Measurements from ENCODE around the gene WDR12. TPM values are rescaled to one million over a fixed set of nuclear protein-coding genes. Genes with fewer than 3 reads are reported as not detected.
"Not testable (repeated sequence)": the region's sequence is repeated elsewhere in the genome, so short reads cannot be mapped to it uniquely, and the experiment has no call there.

Gene WDR12
- total RNA-seq, 1 experiment from 2014 or later: 118 TPM

DNA sequence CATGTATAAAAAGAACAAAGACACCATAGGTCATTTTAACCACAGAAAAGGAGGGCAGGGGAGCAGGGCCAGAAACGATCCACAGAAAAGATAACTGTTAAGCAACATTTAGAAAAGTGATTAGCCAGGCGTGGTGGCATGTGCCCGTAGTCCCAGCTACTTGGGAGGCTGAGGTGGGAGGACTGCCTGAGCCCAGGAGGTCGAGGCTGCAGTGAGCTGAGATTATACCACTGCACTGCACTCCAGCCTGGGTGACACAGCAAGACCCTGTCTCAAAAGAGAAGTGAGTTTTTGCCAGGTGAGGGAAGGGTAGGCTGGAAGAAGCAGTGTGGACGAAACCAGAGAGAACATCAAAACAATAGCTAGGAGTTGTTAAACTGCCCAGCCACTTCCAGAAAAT lies 3.3 kb downstream of the WDR12 start:
- no peaks in the 10 kb centered on the region for H3K27me3 ChIP-seq (replicated peaks; ENCODE audit: control insufficient read depth, insufficient read depth, low read length)
- peaks cover 52% of the 10 kb centered on the region for H3K36me3 Mint-ChIP-seq (ENCODE audit: insufficient read depth, unreplicated experiment)
- H3K4me3 ChIP-seq (ENCODE audit: low read depth, low read length): no peak overlapping the region
- CTCF ChIA-PET: no interaction called here
- no peak overlapping the region for H3K4me3 Mint-ChIP-seq (ENCODE audit: unreplicated experiment)
- 0 out of 2 replicates have a peak, but pooled peaks cover 8% of the 10 kb centered on the region for H3K4me1 ChIP-seq
- no peaks in the 10 kb centered on the region for H3K9me3 ChIP-seq
- H3K27ac Mint-ChIP-seq (ENCODE audit: unreplicated experiment): no peak overlapping the region
- H3K27me3 Mint-ChIP-seq (ENCODE audit: insufficient read depth, unreplicated experiment): no peaks in the 10 kb centered on the region
- TF ChIP-seq CTCF (IDR thresholded peaks at IDR 0.05; ENCODE audit: insufficient read depth in 1 of 2, low read depth in 1 of 2, low read length in 1 of 2, severe bottlenecking in 1 of 2, unreplicated experiment in 1 of 2): no peak
- H3K36me3 ChIP-seq (ENCODE audit: control insufficient read depth, insufficient read depth, low read length): peaks cover 2% of the 10 kb centered on the region; the same call in 1 of the 2 replicates
- intact Hi-C loops (cut with micrococcal nuclease; ENCODE audit: unreplicated experiment): no loop called here
- H3K4me1 Mint-ChIP-seq (ENCODE audit: low read depth, unreplicated experiment): peaks cover 17% of the 10 kb centered on the region
- BruUV-seq (replicated peaks): no TSS peak
- POLR2A ChIA-PET: no interaction called here
- DNase-seq: no peak
- peaks cover 23% of the 10 kb centered on the region for H3K9me3 Mint-ChIP-seq (ENCODE audit: unreplicated experiment)

DNA sequence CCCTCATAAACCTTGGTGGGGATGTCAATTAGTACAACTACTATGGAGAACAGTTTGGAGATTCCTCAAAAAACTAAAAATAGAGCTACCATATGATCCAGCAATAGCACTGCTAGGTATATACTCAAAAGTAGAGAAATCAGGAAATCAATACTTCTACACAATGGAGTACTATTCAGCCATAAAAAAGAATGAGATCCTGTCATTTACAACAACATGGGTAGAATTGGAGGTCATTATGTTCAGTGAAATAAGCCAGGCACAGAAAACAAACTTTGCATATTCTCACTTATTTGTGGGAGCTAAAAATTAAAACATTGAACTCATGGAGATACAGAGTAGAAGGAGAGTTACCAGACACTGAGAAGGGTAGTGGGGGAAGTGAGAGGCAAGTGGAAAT lies 6.0 kb downstream of the WDR12 start:
- H3K9me3 ChIP-seq; CTCF ChIA-PET; H3K36me3 ChIP-seq (ENCODE audit: control insufficient read depth, insufficient read depth, low read length); BruUV-seq (replicated peaks); POLR2A ChIA-PET; H3K4me3 ChIP-seq (ENCODE audit: low read depth, low read length); H3K27ac Mint-ChIP-seq (ENCODE audit: unreplicated experiment); H3K4me3 Mint-ChIP-seq (ENCODE audit: unreplicated experiment); H3K27me3 ChIP-seq (replicated peaks; ENCODE audit: control insufficient read depth, insufficient read depth, low read length); DNase-seq; H3K27me3 Mint-ChIP-seq (ENCODE audit: insufficient read depth, unreplicated experiment); H3K4me1 ChIP-seq; intact Hi-C loops (cut with micrococcal nuclease; ENCODE audit: unreplicated experiment): not testable (repeated sequence)
- peaks cover 51% of the 10 kb centered on the region for H3K36me3 Mint-ChIP-seq (ENCODE audit: insufficient read depth, unreplicated experiment)
- peaks cover 20% of the 10 kb centered on the region for H3K4me1 Mint-ChIP-seq (ENCODE audit: low read depth, unreplicated experiment)
- H3K9me3 Mint-ChIP-seq (ENCODE audit: unreplicated experiment): peaks cover 23% of the 10 kb centered on the region

DNA sequence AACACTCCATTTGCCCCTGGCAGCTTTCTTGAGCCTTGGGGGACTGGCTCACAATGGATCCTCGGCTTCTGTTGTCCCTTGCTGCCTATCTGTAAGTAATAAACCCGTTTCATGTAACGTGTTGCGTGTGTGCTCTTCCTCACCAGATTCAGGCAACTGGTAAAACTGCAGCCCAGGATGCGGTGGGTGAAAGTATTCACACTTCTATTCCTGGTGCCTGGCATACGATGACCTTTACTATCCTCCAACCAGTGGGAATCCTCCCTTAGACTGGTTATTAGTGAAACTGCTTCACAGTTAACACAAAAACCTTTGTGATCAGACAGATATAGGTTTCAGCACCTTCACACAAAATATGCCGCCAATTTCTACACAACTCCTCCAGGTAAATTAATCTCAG lies 26.3 kb downstream of the WDR12 start:
- Mint-ChIP-seq H3K36me3 (ENCODE audit: insufficient read depth, unreplicated experiment) (peaks cover 45% of the 10 kb centered on the region), H3K9me3 (ENCODE audit: unreplicated experiment) (no peaks in the 10 kb centered on the region)
- no peak for DNase-seq

More for the DNA sequence above, 26.3 kb downstream of the WDR12 start:
- H3K27ac Mint-ChIP-seq (ENCODE audit: unreplicated experiment): no peak overlapping the region
- Histone ChIP-seq H3K9me3 (no peaks in the 10 kb centered on the region), H3K27me3 (replicated peaks; ENCODE audit: control insufficient read depth, insufficient read depth, low read length) (no peaks in the 10 kb centered on the region), H3K4me1 (no peaks in the 10 kb centered on the region), H3K36me3 (ENCODE audit: control insufficient read depth, insufficient read depth, low read length) (peaks cover 1% of the 10 kb centered on the region; the same call in 1 of the 2 replicates), H3K4me3 (ENCODE audit: low read depth, low read length) (no peak overlapping the region)
- ChIA-PET CTCF (no interaction called here), POLR2A (no interaction called here)
- intact Hi-C loops (cut with micrococcal nuclease; ENCODE audit: unreplicated experiment): no loop called here
- H3K4me1 Mint-ChIP-seq (ENCODE audit: low read depth, unreplicated experiment): no peaks in the 10 kb centered on the region
- no peak for TF ChIP-seq CTCF (IDR thresholded peaks at IDR 0.05; ENCODE audit: insufficient read depth in 1 of 2, low read depth in 1 of 2, low read length in 1 of 2, severe bottlenecking in 1 of 2, unreplicated experiment in 1 of 2)
- no peak overlapping the region for H3K4me3 Mint-ChIP-seq (ENCODE audit: unreplicated experiment)
- no peaks in the 10 kb centered on the region for H3K27me3 Mint-ChIP-seq (ENCODE audit: insufficient read depth, unreplicated experiment)
- BruUV-seq (replicated peaks): no TSS peak
